GM12878 (cell line): Measurements from ENCODE around the gene ZNF511. TPM values are rescaled to one million over a fixed set of nuclear protein-coding genes. Genes with fewer than 3 reads are reported as not detected.

ENCODE experiments used
- ATAC-seq: fragments of 200-7000 bp; cut with Tn5 transposase; 3 replicates; pipeline ENCODE4 v1.9.1; 2020; ENCODE audit warnings: mild to moderate bottlenecking, moderate library complexity
- BruUV-seq: library from RNA; stranded (reverse); fragments of 400-500 nt; replicated peaks from 2 replicates; lab custom pipeline; 2021; lab: Mats Ljungman, UMichigan
- CTCF ChIA-PET: fragments of 300-600 bp; sonication (Branson Sonifier 250); formaldehyde crosslinking; extraction: SDS; loops from one replicate; lab custom pipeline; 2021; ENCODE audit warnings: inconsistent platforms; lab: Yijun Ruan, JAX
- POLR2A ChIA-PET: fragments of 350-600 bp; formaldehyde crosslinking; extraction: SDS; loops from one replicate; lab custom pipeline; 2021; ENCODE audit warnings: inconsistent platforms; lab: Charles Lee
- RAD21 ChIA-PET: fragments of 300-600 bp; sonication (Branson Sonifier 250); formaldehyde crosslinking; loops from one replicate; lab custom pipeline; 2023; ENCODE audit warnings: antibody characterized with exemption; ENCODE audit not compliant: unreplicated experiment; lab: Charles Lee
- SMC1A ChIA-PET: fragments of 300-600 bp; sonication (Branson Sonifier 250); formaldehyde crosslinking; loops from one replicate; lab custom pipeline; 2023; ENCODE audit not compliant: unreplicated experiment, uncharacterized antibody; lab: Charles Lee
- DNase-seq: peaks from one replicate; pipeline ENCODE4 v3.0.0-alpha.2; 2011; ENCODE audit warnings: low read depth, low spot score
- FAIRE-seq: peaks from 3 replicates; lab custom pipeline; 2011; peaks lifted over from hg19 to GRCh38; lab: Jason Lieb, UNC
- H2AFZ ChIP-seq: 2 replicates; pipeline ENCODE4 v1.6.0; 2011; ENCODE audit warnings: low read depth, low read length, control low read depth; ENCODE audit not compliant: control insufficient read depth
- H3K27ac ChIP-seq: 2 replicates; pipeline ENCODE4 v1.5.1; 2011; ENCODE audit warnings: control low read depth; ENCODE audit not compliant: control insufficient read depth, insufficient read depth
- H3K27me3 ChIP-seq, 2 experiments: replicated peaks in 1 of 2; 2 replicates each; pipeline versions ENCODE4 v1.6.0 to v1.6.1; 2011; ENCODE audit warnings: low read length in 1 of 2; ENCODE audit not compliant: control insufficient read depth in 2 of 2, insufficient read depth in 2 of 2
- H3K36me3 ChIP-seq, 2 experiments: 2 replicates each; pipeline ENCODE4 v1.5.1; 2011; ENCODE audit warnings: low read length in 1 of 2; ENCODE audit not compliant: control insufficient read depth in 2 of 2, insufficient read depth in 2 of 2
- H3K4me1 ChIP-seq: 2 replicates; pipeline ENCODE4 v1.6.1; 2011; ENCODE audit warnings: mild to moderate bottlenecking, low read length, moderate library complexity, mixed read lengths; ENCODE audit not compliant: control insufficient read depth, insufficient read depth
- H3K4me2 ChIP-seq: 2 replicates; pipeline ENCODE4 v1.6.0; 2011; ENCODE audit warnings: control low read depth; ENCODE audit not compliant: control insufficient read depth, insufficient read depth
- H3K4me3 ChIP-seq: fragments of 200-600 bp; sonication (generic); 2 replicates; pipeline ENCODE4 v1.5.1; 2016
- H3K79me2 ChIP-seq: 2 replicates; pipeline ENCODE4 v1.6.0; 2011; ENCODE audit warnings: low read length; ENCODE audit not compliant: control insufficient read depth, insufficient read depth
- H3K9ac ChIP-seq: 2 replicates; pipeline ENCODE4 v1.8.0; 2011; ENCODE audit warnings: low read length, control low read depth, mixed read lengths; ENCODE audit not compliant: control insufficient read depth, insufficient read depth
- H3K9me3 ChIP-seq: replicated peaks from 3 replicates; pipeline ENCODE4 v1.5.1; 2011; ENCODE audit warnings: mild to moderate bottlenecking, low read length; ENCODE audit not compliant: control insufficient read depth, insufficient read depth
- H4K20me1 ChIP-seq: 2 replicates; pipeline ENCODE4 v1.6.0; 2011; ENCODE audit not compliant: control insufficient read depth, insufficient read depth
- MTA3 ChIP-seq: IDR thresholded peaks from 2 replicates; pipeline ENCODE4 v1.6.1; 2012; ENCODE audit warnings: low read length, inconsistent platforms, borderline replicate concordance
- MYB ChIP-seq: fragments of 150-350 bp; IDR thresholded peaks from 2 replicates; pipeline ENCODE4 v1.6.1; 2014; ENCODE audit warnings: mild to moderate bottlenecking, low read depth, low read length, borderline replicate concordance
- POLR2A ChIP-seq: IDR thresholded peaks from 2 replicates; pipeline ENCODE4 v1.6.1; 2011; ENCODE audit warnings: low read depth, mild to moderate bottlenecking, low read length
- SUZ12 ChIP-seq: fragments of 200-600 bp; sonication (generic); IDR thresholded peaks from one replicate; pipeline ENCODE4 v1.6.1; 2018; ENCODE audit warnings: antibody characterized with exemption, mild to moderate bottlenecking; ENCODE audit not compliant: unreplicated experiment
- USF1 ChIP-seq: IDR thresholded peaks from 2 replicates; pipeline ENCODE4 v1.6.1; 2011; ENCODE audit warnings: borderline replicate concordance, low read depth, mild to moderate bottlenecking, moderate library complexity, mixed read lengths, low read length; ENCODE audit not compliant: insufficient read depth; ENCODE audit errors: extremely low read length
- ZSCAN29 ChIP-seq: fragments of 450-650 bp; IDR thresholded peaks from 2 replicates; pipeline ENCODE4 v1.6.1; 2017; ENCODE audit warnings: mild to moderate bottlenecking, moderate library complexity
- WGBS: methylation state at CpG from one replicate; pipeline ENCODE4 v1.1.6; 2016; ENCODE audit warnings: low lambda C conversion rate; ENCODE audit not compliant: insufficient replicate concordance, insufficient coverage; ENCODE audit errors: missing lambda C conversion rate; 5-methylcytosine and 5-hydroxymethylcytosine counted together
- in situ Hi-C: fragments of 300-500 bp; cut with MboI; formaldehyde crosslinking; loops from 9 replicates; pipeline ENCODE4 v1.14.3; 2018; ENCODE audit warnings: mixed read lengths
- intact Hi-C: fragments of 100-400 bp; cut with micrococcal nuclease; formaldehyde crosslinking; loops from one replicate; pipeline ENCODE4 v1.14.2; 2022; ENCODE audit not compliant: unreplicated experiment
- polyA plus RNA-seq, 11 experiments: library from polyadenylated mRNA; depleted of rRNA in 4 of 11; unstranded in 6 of 11; stranded (reverse) in 5 of 11; fragments of >200 nt; fragmentation: Nextera tagmentation in 4 of 11; fragmentation: Illumina TruSeq in 1 of 11; extraction: Ambion mirVana in 4 of 11; extraction: Trizol in 1 of 11; gene quantifications; 1 replicate in 1 of 11; 2 replicates in 10 of 11; pipeline versions ENCODE4 v1.2.1 to v1.2.3, GENCODE V29; 2011 to 2016; ENCODE audit warnings: inconsistent platforms in 2 of 11, missing spikeins in 2 of 11, low read depth in 1 of 11
- total RNA-seq, 4 experiments: library from RNA; depleted of rRNA in 3 of 4; stranded (reverse); fragments of >200 nt in 3 of 4; fragmentation: Illumina TruSeq in 1 of 4; extraction: Trizol in 1 of 4; gene quantifications; 2 replicates each; pipeline versions ENCODE4 v1.2.1 to v1.2.3, GENCODE V29; 2013 to 2021
- TF ChIP-seq, protein P1 (sequence below): IDR thresholded peaks from 2 replicates; pipeline ENCODE4 v1.6.1; 2012; ENCODE audit warnings: low read depth, low read length, improper control_type of control experiment
- TF ChIP-seq, protein P2 (sequence below): fragments of 450-650 bp; IDR thresholded peaks from 2 replicates; pipeline ENCODE4 v1.6.1; 2017; ENCODE audit warnings: mild to moderate bottlenecking, low read depth, inconsistent platforms; ENCODE audit not compliant: poor library complexity, severe bottlenecking

ZNF511 gene
- total and polyA plus RNA-seq, 10 of the 15 experiments (the other 5 are each of a cell fraction or from before 2014, with no cell fraction given): 0.58 to 110 (median 32.0) TPM

DNA sequence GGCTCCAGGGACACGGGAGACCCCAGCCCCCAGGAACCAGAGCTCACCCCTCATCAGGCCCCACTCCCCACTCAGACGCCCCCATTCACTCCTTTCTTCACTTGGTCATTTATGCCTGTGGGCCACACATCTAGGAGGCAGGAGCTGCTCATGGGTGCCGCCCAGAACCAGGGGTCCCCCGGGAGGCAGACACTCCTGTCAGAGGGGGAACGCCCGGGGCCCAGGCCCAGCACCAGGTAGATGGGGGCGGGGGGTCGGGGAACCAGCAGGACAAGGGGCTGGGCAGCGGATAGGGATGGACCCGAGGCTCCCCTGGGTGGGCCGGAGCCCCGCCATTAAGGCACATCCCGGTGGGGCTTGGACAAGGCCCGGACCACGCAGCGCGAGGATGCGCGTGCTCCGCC is 16.1 kb downstream of the ZNF511 start (continued):
- TF ChIP-seq, protein P1, sequence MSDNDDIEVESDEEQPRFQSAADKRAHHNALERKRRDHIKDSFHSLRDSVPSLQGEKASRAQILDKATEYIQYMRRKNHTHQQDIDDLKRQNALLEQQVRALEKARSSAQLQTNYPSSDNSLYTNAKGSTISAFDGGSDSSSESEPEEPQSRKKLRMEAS: no peak
- TF ChIP-seq ZSCAN29 (no peak), MYB (no peak), MTA3 (no peak), USF1 (no peak)
- TF ChIP-seq, protein P2, sequence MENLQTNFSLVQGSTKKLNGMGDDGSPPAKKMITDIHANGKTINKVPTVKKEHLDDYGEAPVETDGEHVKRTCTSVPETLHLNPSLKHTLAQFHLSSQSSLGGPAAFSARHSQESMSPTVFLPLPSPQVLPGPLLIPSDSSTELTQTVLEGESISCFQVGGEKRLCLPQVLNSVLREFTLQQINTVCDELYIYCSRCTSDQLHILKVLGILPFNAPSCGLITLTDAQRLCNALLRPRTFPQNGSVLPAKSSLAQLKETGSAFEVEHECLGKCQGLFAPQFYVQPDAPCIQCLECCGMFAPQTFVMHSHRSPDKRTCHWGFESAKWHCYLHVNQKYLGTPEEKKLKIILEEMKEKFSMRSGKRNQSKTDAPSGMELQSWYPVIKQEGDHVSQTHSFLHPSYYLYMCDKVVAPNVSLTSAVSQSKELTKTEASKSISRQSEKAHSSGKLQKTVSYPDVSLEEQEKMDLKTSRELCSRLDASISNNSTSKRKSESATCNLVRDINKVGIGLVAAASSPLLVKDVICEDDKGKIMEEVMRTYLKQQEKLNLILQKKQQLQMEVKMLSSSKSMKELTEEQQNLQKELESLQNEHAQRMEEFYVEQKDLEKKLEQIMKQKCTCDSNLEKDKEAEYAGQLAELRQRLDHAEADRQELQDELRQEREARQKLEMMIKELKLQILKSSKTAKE: no peak

DNA sequence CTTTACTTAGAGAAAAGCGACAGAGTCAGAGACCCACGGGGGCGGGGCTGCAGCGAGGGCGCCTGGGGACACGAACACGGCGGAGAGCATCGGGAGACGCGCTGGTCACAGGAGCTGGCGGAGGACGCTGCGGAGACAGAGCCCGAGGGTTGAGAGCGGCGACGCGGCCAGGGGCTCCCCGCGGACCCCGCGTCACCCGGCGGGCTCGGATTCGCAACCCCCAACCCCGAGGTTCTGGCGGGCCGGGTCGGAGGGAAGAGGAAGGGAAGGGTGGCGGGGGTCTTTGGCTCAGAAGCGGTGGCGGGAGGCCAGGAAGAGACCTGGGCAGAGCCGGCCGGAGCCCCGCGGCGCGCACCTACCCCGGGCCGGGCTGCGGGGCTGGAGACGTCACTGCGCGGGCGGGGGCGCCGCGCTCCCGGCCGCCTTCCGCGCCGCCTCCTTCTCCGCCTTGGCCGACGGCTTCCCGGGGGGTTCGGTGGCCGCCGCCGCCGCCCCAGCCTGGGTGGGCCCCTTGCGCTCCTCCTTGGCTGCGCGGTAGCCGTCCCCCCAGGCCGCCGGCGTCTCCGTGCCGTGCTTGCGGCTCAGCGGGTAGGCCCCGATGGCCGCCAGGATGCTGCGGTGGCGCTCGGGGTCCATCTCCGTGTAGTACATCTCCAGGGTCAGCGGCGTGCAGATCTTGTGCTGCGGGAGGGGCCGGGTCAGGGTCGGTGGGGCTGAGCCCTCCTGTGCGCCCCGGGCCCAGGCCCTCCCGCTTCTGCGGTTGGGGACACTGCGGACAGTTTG is 16.9 kb downstream of the ZNF511 start:
- peaks cover 4 to 5% of the 10 kb centered on the region in 2 experiments for H3K27me3 ChIP-seq
- in situ Hi-C loops: loop anchor here (5.0 kb wide), 1 partner anchor 172 kb away; no protein-coding TSS in a partner anchor
- H4K20me1 ChIP-seq: no peaks in the 10 kb centered on the region
- H3K9me3 ChIP-seq: no peaks in the 10 kb centered on the region; the same call in 2 of the 3 replicates
- ChIA-PET POLR2A (no interaction called here), CTCF (no interaction called here), RAD21 (no interaction called here), SMC1A (no interaction called here)
- FAIRE-seq (no peak), DNase-seq (no peak), ATAC-seq (no peak)
- intact Hi-C loops: loop anchor here (5.0 kb wide), 1 partner anchor 67 kb away; the partner anchor contains the start of gene MTG1
- WGBS: 10% methylated on average over 48 of the region's 91 CpGs
- no peaks in the 10 kb centered on the region for H3K4me1 ChIP-seq
- H3K9ac ChIP-seq: no peak overlapping the region
- TF ChIP-seq SUZ12 (peak; percentile 80), POLR2A (no peak)
- H3K36me3 ChIP-seq: no peaks in the 10 kb centered on the region
- H3K27ac ChIP-seq: no peak overlapping the region
- BruUV-seq: no TSS peak
- no peaks in the 10 kb centered on the region for H3K79me2 ChIP-seq
- no peak overlapping the region for H2AFZ ChIP-seq
- no peak overlapping the region for H3K4me3 ChIP-seq
- peak overlapping the region; percentile 25; the same call in 1 of the 2 replicates for H3K4me2 ChIP-seq
